Dermis blood vessel endothelial cell (primary cell): ENCODE results near the gene ZNF266. TPM values are rescaled to one million over a fixed set of nuclear protein-coding genes. Genes with fewer than 3 reads are reported as not detected.

Experiments used
- total RNA-seq: library from RNA; depleted of rRNA; stranded (reverse); fragments of >200 nt; gene quantifications from 2 replicates; pipeline ENCODE4 v1.2.3, GENCODE V29; 2014

Gene ZNF266
- total RNA-seq, 1 donor from 2014 or later, result 15.5 TPM

Other genes starting within 250 kb of the ZNF266 start
- gene OR7D4, start 216.0 kb downstream of the ZNF266 start, total RNA-seq, result not detected in 2 replicates
- gene OR7E24, start 184.6 kb downstream of the ZNF266 start, total RNA-seq, result not detected in 2 replicates
- gene ZNF699, start 125.7 kb downstream of the ZNF266 start, total RNA-seq, result 7.2 and 9.4 TPM in 2 replicates
- 13.2 and 25.7 TPM in 2 replicates for gene ZNF559, start 111.4 kb downstream of the ZNF266 start, total RNA-seq
- 1.4 and 3.1 TPM in 2 replicates for gene ZNF177, start 72.6 kb downstream of the ZNF266 start, total RNA-seq
- 0.14 and 0.68 TPM in 2 replicates for gene ZNF560, start 63.0 kb upstream of the ZNF266 start, total RNA-seq
- 24.2 and 24.3 TPM in 2 replicates for gene ZNF426, start 103.1 kb upstream of the ZNF266 start, total RNA-seq
- gene ZNF121, start 148.9 kb upstream of the ZNF266 start, total RNA-seq, result 36.7 and 38.8 TPM in 2 replicates
- gene ZNF561, start 185.7 kb upstream of the ZNF266 start, total RNA-seq, result 42.2 and 44.2 TPM in 2 replicates
- gene ZNF562, start 239.5 kb upstream of the ZNF266 start, total RNA-seq, result 33.8 and 42.7 TPM in 2 replicates